Inflammatory macrophage (primary cell): ENCODE measurements around the gene WNT7A.

Experiments used
- DNase-seq, 2 donors: peaks; one replicate each; pipeline ENCODE4 v3.0.0-alpha.2; 2020 to 2022

WNT7A gene

DNA sequence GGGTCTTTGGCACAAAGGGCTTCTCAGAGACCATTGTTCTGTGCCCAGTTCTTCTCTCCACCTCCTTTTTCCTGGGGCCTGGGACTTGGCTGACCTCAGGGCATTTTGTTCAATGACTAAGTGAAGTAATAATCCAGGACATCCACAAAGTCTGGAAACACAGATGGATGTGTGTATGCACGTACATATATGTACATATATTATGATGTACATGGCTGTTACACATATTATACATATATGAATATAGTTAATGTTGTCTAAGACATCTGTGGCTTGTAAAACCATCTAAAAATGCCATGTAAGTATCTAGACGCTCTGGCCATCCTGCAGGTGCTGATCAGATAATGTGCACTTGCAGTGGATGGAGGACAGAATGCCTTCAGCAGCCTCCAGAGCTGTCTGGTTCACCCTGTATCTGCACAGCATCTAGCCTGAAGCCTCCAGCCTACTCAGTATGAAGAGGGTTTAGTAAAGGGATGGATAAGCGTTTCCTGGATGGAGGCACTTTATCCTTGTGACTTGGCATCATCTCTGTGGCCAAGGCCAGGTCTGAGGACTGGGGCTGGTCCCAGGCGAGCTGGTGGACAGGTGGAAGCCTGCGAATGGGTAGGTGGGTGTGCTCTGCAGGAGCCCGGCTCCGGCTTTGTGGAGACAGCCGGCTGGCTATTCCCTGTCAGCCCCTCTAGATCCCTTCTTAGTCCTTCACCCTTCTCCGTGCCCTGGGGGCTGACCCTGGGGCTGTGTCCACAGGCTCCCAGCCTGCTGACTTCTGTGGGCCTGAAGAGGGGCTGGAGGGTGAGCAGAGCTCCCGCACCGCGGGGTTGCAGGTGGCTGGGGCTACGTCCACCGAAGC is 88.4 kb downstream of the WNT7A start:
- DNase-seq, result no peak

GRCh38 chr3:13790376-13791197 is 89.3 kb downstream of the WNT7A start:
- no peak for DNase-seq

- DNase-seq, result peak in 1 of 2 donors; percentile 9
Observed at GRCh38 chr3:13788522-13789424, 91.1 kb downstream of the WNT7A start.

GRCh38 chr3:13787533-13788132 is 92.2 kb downstream of the WNT7A start:
- DNase-seq, result no peak

DNA sequence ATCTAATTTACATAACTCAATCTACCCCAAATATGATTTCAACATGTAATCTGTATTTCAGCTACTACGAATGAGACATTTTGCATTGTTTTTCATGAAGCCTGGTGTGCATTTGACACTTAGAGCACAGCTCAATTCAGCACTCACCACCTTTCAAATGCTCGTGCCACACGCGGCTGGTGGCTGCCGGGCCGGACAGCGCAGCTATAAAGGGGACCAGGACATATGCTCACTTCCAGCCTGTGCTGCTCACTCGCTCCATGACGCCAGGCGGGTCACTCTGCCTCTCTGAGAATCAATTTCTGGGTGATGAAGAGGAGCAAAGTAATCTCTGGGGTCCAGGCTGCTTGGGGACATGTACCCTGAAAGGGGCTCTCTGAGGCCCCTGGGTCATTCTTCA is 93.1 kb downstream of the WNT7A start:
- no peak for DNase-seq

- DNase-seq, result no peak
Observed at GRCh38 chr3:13785853-13786436, 93.9 kb downstream of the WNT7A start.

DNA sequence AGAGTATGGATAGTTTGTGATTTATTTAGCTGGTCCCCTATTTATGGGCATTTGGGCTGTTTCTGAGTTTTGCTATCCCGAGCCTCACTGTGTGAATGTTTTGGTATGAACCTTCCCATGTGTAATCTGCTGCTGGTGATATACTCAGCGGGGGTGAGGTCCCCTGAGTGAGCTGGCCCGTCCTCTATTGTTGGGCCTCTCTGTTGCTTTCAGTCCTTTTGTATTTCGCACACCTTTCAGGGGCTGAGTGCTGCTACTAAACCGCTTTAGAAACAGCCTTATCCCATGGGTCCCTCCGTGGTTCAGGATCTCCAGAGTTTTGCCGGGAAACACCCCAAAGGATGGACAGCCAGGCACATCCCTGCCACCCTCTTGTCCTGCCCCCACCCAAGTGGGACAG is 94.5 kb downstream of the WNT7A start:
- no peak for DNase-seq

- no peak for DNase-seq
Observed at GRCh38 chr3:13783476-13783875, 96.4 kb downstream of the WNT7A start.

DNA sequence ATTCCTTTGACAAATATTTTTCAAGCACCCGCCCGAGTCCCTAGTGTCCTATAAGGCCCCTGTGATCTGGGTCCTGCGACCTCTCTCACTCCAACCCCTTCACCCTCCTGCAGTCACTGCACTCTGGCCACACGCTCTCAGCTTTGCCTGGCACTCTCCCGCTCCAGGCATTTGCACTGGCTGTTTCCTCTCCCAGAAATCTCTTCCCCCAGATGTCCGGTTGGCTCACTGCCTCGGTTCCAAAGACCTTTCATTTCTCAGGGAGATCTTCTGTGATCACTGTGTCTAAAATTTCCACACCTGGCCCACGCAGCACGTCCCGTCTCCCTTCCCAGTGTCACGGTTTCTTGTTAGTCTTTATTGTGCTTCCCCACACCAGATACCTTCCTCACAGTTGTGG is 97.4 kb downstream of the WNT7A start:
- DNase-seq, result no peak

DNA sequence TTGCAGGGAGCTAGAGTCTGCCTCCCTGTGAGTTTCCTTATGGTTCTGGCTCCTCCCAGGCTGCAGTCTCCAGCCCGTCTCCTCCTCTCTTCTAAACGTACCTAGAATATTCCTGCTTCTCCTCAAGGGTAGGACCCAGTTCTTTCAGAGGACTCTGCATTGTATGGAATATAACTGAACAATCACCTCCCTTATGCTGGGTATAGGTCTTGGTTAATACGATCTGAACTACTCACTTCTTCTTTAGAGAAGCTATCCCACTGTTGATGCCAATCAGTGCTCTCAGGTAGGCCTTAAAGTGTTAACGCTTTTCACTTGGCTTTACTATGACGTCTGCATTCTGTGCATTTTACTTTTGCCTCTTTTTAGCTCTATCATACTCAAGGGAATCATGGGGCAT is 98.5 kb downstream of the WNT7A start:
- DNase-seq, result no peak

DNA sequence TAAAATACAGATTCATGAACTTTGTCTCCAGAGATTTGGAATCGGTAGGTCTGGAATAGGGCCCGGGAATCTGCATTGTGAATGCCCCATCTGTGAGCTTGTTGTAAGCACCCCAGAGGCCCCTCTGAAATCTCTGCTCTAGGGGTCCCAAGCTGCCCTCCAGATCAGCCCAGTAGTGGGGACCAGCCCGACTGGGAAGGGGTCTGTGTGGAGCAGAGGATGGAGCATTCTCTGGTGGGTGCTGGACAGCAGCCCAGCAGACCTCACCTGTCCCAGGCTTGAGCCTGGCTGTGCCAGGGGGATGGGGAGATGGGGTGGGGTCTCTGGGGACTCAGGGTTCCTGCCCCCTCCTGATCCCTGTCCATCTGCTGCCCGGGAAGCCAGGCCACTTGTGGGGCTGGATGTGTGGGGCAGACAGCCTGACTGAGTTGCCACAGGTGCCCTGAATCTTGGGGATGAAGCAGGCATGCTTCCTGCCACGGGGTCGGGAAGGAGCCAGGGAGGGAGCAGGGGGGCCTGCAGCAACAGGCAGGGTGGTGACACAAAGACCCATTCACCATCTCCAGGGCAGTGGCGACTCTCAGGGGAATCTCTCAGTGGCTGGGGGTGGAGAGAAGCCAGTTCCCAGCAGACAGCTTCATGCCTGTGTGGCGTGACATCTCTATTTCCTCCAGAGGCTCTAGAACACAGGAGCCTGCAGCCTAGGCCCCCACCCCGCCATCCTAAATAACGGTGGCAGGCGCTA is 99.3 kb downstream of the WNT7A start:
- no peak for DNase-seq

DNA sequence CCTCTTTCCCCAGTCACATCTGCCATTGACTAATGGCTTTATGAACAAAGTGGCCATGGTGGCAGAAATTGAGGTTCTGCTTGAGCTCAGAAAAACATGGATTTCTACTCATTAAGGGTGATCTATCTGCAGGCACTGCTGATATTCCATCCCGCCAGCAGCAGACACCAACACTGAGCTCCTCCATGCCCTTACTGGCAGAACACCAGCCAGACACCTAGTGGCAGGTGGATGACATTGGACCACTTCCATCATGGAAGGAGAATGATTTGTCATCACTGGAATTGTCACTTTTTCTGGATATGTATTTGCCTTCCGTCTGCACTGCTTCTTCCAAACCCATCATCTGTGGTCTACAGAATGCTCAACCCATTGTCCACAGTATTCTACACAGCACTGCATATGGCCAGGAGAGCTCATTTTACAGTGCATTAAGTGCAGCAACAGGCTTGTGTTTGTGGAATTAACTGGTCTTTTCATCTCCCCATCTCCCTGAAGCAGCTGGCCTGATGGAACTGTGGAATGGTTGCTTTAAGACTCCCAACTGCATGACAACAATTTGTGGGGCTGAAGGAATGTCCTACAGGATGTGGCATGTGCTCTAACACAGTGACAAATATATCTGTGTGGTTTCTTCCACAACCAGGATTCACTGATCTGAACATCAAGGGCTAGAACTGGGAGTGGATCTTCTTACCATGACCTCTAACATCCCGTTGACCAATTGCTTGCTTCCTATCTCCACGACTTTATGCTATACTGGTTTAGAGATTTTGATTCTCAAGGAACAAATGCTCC is 103.4 kb downstream of the WNT7A start:
- DNase-seq, result no peak

DNA sequence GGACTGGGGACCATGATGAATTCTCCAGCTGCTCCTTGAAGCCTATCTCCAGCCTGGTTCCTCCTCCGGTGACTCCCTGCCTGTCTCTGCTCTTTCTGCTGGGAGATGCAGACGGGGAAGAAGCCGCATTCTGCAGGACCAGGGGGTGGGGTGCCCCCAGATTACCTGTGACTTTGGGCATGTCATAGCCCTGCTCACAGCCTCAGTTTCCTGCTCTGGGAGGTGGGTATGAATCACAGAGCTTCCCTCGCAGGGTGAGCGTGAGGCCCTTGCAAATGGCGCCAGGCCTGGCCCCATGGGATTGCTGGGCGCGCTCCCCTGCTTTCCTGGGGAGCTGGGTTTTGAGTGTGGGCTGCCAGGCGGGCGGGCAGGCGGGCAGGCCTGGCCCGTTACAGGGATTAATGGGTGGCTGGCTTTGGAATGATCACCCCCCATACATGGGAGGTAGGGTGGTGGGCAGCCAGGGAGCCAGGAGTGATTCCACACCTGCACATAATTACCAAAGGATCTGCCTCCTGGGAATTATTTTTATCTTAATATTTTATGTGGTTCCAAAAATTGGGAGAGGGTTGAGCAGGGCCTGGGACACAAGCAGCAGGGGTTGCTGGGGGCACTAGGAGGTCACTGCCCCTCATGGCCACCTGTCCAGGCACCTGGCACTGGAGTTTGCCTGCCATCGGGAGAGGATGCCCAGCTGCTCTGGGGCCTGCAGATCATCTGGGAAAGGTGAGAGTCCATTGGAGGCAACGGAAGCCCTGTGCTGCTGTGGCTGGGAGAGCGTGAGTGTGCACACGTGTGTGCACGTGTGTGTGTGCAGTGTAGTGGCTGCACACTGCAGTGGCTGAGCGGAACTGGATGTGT is 106.8 kb downstream of the WNT7A start:
- DNase-seq, result no peak

GRCh38 chr3:13772321-13772745 is 107.5 kb downstream of the WNT7A start:
- no peak for DNase-seq

DNA sequence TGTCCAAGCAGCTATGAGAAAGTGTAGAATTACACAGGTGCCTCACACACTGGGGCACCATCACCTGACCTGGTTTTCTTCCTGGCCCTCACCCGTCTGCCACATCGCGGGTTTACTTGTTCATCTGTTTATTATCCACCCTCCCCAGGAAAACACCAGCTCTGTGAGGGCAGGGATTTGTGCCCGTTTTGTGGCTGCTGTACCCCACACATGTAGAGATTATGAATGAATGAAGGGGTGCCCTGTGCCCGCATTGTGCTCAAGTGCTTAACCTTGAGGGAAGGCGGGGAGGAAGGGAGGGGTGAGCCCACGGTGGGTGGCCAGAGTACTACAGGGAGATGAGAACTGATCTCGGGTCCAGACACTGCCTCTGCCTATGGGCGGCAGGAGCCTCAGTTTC is 108.4 kb downstream of the WNT7A start:
- no peak for DNase-seq

- DNase-seq, result no peak
Observed at GRCh38 chr3:13770170-13771169, 109.4 kb downstream of the WNT7A start.

DNA sequence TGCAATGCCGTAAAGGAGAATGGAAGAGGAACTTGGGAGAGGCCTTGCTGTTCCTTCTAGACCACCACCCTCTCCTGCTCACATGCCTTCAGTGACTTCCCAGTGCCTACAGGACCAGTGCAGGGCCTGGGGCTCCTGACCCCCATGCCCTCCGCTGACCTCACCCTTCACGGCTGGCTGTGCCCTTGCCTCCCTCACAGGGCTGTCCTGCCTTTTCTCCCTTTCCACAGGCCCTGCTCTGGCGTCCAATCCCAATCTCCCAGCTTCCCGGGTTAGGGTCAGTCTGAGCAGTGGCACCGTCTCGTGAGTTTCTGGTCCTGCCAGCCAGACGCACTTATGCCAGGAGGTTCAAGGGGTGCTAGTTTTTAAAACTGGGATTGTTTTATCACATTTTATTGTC is 110.4 kb downstream of the WNT7A start:
- DNase-seq, result no peak

DNA sequence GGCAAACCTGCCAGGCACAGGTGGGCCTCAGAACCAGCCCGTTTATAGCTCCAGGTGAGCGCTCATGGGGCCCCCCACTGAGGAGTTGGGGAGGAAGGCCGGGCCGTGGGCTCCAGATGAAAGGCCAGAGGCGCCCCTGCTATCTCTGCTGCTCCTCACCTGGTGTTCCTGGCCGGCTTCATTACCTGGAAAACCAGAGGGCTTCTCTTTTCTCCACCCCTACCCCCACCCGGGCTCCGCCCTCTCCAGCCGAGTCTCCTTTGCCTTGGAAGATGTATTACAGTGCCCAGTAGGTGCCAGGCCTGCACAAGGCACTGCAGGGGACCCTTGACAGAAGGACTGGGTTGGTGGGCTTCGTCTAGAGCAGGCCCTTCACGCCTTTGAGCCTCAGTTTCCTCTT is 111.4 kb downstream of the WNT7A start:
- no peak for DNase-seq
